ENCODE measurements around the gene TBPL1.

GRCh38 chr6:133969921-133970295 is 16.9 kb downstream of the TBPL1 start:
- TF ChIP-seq CTCF (IDR thresholded peaks at IDR 0.05), result no peak
- no peak for TF ChIP-seq POLR2A (IDR thresholded peaks at IDR 0.05)

Data from thyroid gland (tissue), 4 donors.